IPS-15b (cell line): ENCODE measurements around the gene USH2A.

Source experiments
- H3K27me3 ChIP-seq: one replicate; pipeline ENCODE4 v1.6.1; 2013; ENCODE audit warnings: low read length; ENCODE audit not compliant: control insufficient read depth, insufficient read depth
- H3K36me3 ChIP-seq: one replicate; pipeline ENCODE4 v1.6.1; 2013; ENCODE audit warnings: low read length; ENCODE audit not compliant: control insufficient read depth, insufficient read depth
- H3K4me1 ChIP-seq: one replicate; pipeline ENCODE4 v1.6.1; 2013; ENCODE audit warnings: mild to moderate bottlenecking, low read length; ENCODE audit not compliant: control insufficient read depth, insufficient read depth
- H3K4me3 ChIP-seq: one replicate; pipeline ENCODE4 v1.5.1; 2013; ENCODE audit warnings: low read depth, low read length
- H3K9ac ChIP-seq: one replicate; pipeline ENCODE4 v1.6.1; 2013; ENCODE audit warnings: low read depth, mild to moderate bottlenecking, low read length
- H3K9me3 ChIP-seq: one replicate; pipeline ENCODE4 v1.6.1; 2013; ENCODE audit warnings: mild to moderate bottlenecking, low read length; ENCODE audit not compliant: control insufficient read depth, insufficient read depth

The USH2A gene

GRCh38 chr1:216057063-216057462 lies 366.2 kb downstream of the USH2A start:
- Histone ChIP-seq H3K9me3 (no peaks in the 10 kb centered on the region), H3K9ac (no peak overlapping the region), H3K27me3 (no peaks in the 10 kb centered on the region), H3K4me3 (no peak overlapping the region), H3K36me3 (no peaks in the 10 kb centered on the region), H3K4me1 (peaks cover 5% of the 10 kb centered on the region)

GRCh38 chr1:216055004-216055403 lies 368.2 kb downstream of the USH2A start:
- H3K27me3 ChIP-seq = no peaks in the 10 kb centered on the region
- no peak overlapping the region for H3K9ac ChIP-seq
- H3K4me3 ChIP-seq = no peak overlapping the region
- no peaks in the 10 kb centered on the region for H3K9me3 ChIP-seq
- H3K36me3 ChIP-seq = no peaks in the 10 kb centered on the region
- peaks cover 5% of the 10 kb centered on the region for H3K4me1 ChIP-seq

GRCh38 chr1:216054600-216054999 lies 368.6 kb downstream of the USH2A start:
- H3K4me1 ChIP-seq = peaks cover 5% of the 10 kb centered on the region
- no peak overlapping the region for H3K9ac ChIP-seq
- H3K36me3 ChIP-seq = no peaks in the 10 kb centered on the region
- H3K9me3 ChIP-seq = no peaks in the 10 kb centered on the region
- no peaks in the 10 kb centered on the region for H3K27me3 ChIP-seq
- H3K4me3 ChIP-seq = no peak overlapping the region

GRCh38 chr1:216051071-216051470 lies 372.2 kb downstream of the USH2A start:
- no peaks in the 10 kb centered on the region for H3K36me3 ChIP-seq
- no peak overlapping the region for H3K4me3 ChIP-seq
- H3K9me3 ChIP-seq = no peaks in the 10 kb centered on the region
- peaks cover 5% of the 10 kb centered on the region for H3K4me1 ChIP-seq
- no peak overlapping the region for H3K9ac ChIP-seq
- no peaks in the 10 kb centered on the region for H3K27me3 ChIP-seq

GRCh38 chr1:216049741-216050430 lies 373.4 kb downstream of the USH2A start:
- no peaks in the 10 kb centered on the region for H3K36me3 ChIP-seq
- H3K4me1 ChIP-seq = peaks cover 5% of the 10 kb centered on the region
- no peaks in the 10 kb centered on the region for H3K27me3 ChIP-seq
- no peak overlapping the region for H3K4me3 ChIP-seq
- H3K9ac ChIP-seq = no peak overlapping the region
- no peaks in the 10 kb centered on the region for H3K9me3 ChIP-seq

- Histone ChIP-seq H3K27me3 (no peaks in the 10 kb centered on the region), H3K36me3 (no peaks in the 10 kb centered on the region), H3K9me3 (no peaks in the 10 kb centered on the region), H3K4me1 (no peaks in the 10 kb centered on the region), H3K9ac (no peak overlapping the region), H3K4me3 (no peak overlapping the region)
These were observed 375.3 kb downstream of the USH2A start for GRCh38 chr1:216047811-216048572.

GRCh38 chr1:216046336-216046735 lies 376.9 kb downstream of the USH2A start:
- Histone ChIP-seq H3K4me3 (no peak overlapping the region), H3K4me1 (no peaks in the 10 kb centered on the region), H3K9me3 (no peaks in the 10 kb centered on the region), H3K27me3 (no peaks in the 10 kb centered on the region), H3K36me3 (no peaks in the 10 kb centered on the region), H3K9ac (no peak overlapping the region)

- no peaks in the 10 kb centered on the region for H3K4me1 ChIP-seq
- no peak overlapping the region for H3K4me3 ChIP-seq
- no peak overlapping the region for H3K9ac ChIP-seq
- no peaks in the 10 kb centered on the region for H3K36me3 ChIP-seq
- no peaks in the 10 kb centered on the region for H3K9me3 ChIP-seq
- H3K27me3 ChIP-seq = no peaks in the 10 kb centered on the region
These were observed 377.8 kb downstream of the USH2A start for GRCh38 chr1:216045400-216045799.

GRCh38 chr1:216044538-216044937 lies 378.7 kb downstream of the USH2A start:
- H3K27me3 ChIP-seq = no peaks in the 10 kb centered on the region

GRCh38 chr1:216034506-216034905 lies 388.7 kb downstream of the USH2A start:
- H3K36me3 ChIP-seq = no peaks in the 10 kb centered on the region
- no peak overlapping the region for H3K9ac ChIP-seq
- no peaks in the 10 kb centered on the region for H3K9me3 ChIP-seq
- H3K4me1 ChIP-seq = no peaks in the 10 kb centered on the region
- H3K4me3 ChIP-seq = no peak overlapping the region
- H3K27me3 ChIP-seq = no peaks in the 10 kb centered on the region

More at GRCh38 chr1:216044538-216044937, 378.7 kb downstream of the USH2A start:
- H3K9me3 ChIP-seq = no peaks in the 10 kb centered on the region
- H3K4me3 ChIP-seq = no peak overlapping the region
- H3K36me3 ChIP-seq = no peaks in the 10 kb centered on the region
- H3K9ac ChIP-seq = no peak overlapping the region
- no peaks in the 10 kb centered on the region for H3K4me1 ChIP-seq

- no peak overlapping the region for H3K9ac ChIP-seq
- H3K9me3 ChIP-seq = no peaks in the 10 kb centered on the region
- no peak overlapping the region for H3K4me3 ChIP-seq
- H3K4me1 ChIP-seq = no peaks in the 10 kb centered on the region
- H3K36me3 ChIP-seq = no peaks in the 10 kb centered on the region
- H3K27me3 ChIP-seq = no peaks in the 10 kb centered on the region
These were observed 390.2 kb downstream of the USH2A start for GRCh38 chr1:216032961-216033614.

GRCh38 chr1:216032284-216032683 lies 391.0 kb downstream of the USH2A start:
- no peaks in the 10 kb centered on the region for H3K36me3 ChIP-seq
- H3K4me1 ChIP-seq = no peaks in the 10 kb centered on the region
- H3K4me3 ChIP-seq = no peak overlapping the region
- H3K27me3 ChIP-seq = no peaks in the 10 kb centered on the region
- no peaks in the 10 kb centered on the region for H3K9me3 ChIP-seq
- no peak overlapping the region for H3K9ac ChIP-seq
